Thymus (tissue), 11 donors: Measurements from ENCODE around the gene ATXN1L. TPM values are rescaled to one million over a fixed set of nuclear protein-coding genes. Genes with fewer than 3 reads are reported as not detected.
"Not testable (repeated sequence)": the region's sequence is repeated elsewhere in the genome, so short reads cannot be mapped to it uniquely, and the experiment has no call there.

Experiments
- DNase-seq, 9 donors: peaks; one replicate each; pipeline ENCODE4 v3.0.0-alpha.2; 2013; ENCODE audit warnings: low spot score in 9 of 9, low read depth in 6 of 9, missing footprints in 1 of 9
- H3K27ac ChIP-seq, 2 donors: one replicate each; pipeline ENCODE4 v1.5.1; 2013; ENCODE audit warnings: control low read depth in 1 of 2, low read depth in 1 of 2, low read length in 1 of 2, mild to moderate bottlenecking in 1 of 2, moderate library complexity in 1 of 2
- H3K27me3 ChIP-seq, 2 donors: one replicate each; pipeline ENCODE4 v1.5.1; 2013; ENCODE audit warnings: low read length in 1 of 2; ENCODE audit not compliant: control insufficient read depth in 2 of 2, insufficient read depth in 1 of 2
- H3K36me3 ChIP-seq, 2 donors: one replicate each; pipeline ENCODE4 v1.5.1; 2013; ENCODE audit warnings: low read length in 1 of 2, mild to moderate bottlenecking in 1 of 2, moderate library complexity in 1 of 2; ENCODE audit not compliant: control insufficient read depth in 2 of 2, insufficient read depth in 2 of 2
- H3K4me1 ChIP-seq, 2 donors: one replicate each; pipeline ENCODE4 v1.5.1; 2013; ENCODE audit warnings: low read length in 2 of 2; ENCODE audit not compliant: control insufficient read depth in 2 of 2, insufficient read depth in 2 of 2
- H3K4me3 ChIP-seq, 2 donors: one replicate each; pipeline ENCODE4 v1.5.1; 2013; ENCODE audit warnings: low read length in 2 of 2, control low read depth in 1 of 2, mild to moderate bottlenecking in 1 of 2
- H3K9me3 ChIP-seq, 2 donors: one replicate each; pipeline ENCODE4 v1.5.1; 2013; ENCODE audit warnings: low read length in 1 of 2, mild to moderate bottlenecking in 1 of 2; ENCODE audit not compliant: control insufficient read depth in 2 of 2, insufficient read depth in 1 of 2
- WGBS: extraction: QIAGEN DNeasy Blood & Tissue Kit; methylation state at CpG from one replicate; pipeline ENCODE4 v1.1.7; 2013; 5-methylcytosine and 5-hydroxymethylcytosine counted together
- polyA plus RNA-seq: library from polyadenylated mRNA; stranded (reverse); fragments of 200-250 nt; gene quantifications from one replicate; pipeline ENCODE4 v1.2.3, GENCODE V29; 2013
- total RNA-seq: library from RNA; stranded (reverse); fragments of 120-200 nt; gene quantifications from one replicate; pipeline ENCODE4 v1.2.4, GENCODE V29; 2013
- donor health status: healthy.

The ATXN1L gene
- total and polyA plus RNA-seq, 2 donors: 6.5 to 10.8 TPM

DNA sequence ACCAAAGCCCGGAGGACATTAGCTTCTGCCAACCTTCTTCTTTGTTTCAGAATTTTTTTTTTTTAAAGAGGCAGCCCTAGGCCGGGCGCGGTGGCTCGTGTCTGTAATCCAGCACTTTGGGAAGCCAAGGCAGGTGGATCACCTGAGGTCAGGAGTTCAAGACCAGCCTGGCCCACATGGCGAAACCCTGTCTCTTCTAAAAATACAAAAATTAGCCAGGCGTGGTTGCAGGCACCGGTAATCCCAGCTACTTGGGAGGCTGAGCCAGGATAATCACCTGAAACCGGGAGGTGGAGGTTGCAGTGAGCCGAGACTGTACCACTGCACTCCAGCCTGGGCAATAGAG is 28.6 kb upstream of the ATXN1L start:
- H3K4me3 ChIP-seq, H3K36me3 ChIP-seq, H3K27ac ChIP-seq, H3K4me1 ChIP-seq, H3K27me3 ChIP-seq, DNase-seq, H3K9me3 ChIP-seq: not testable (repeated sequence)
- 94% methylated on average over 10 of the region's 10 CpGs for WGBS

DNA sequence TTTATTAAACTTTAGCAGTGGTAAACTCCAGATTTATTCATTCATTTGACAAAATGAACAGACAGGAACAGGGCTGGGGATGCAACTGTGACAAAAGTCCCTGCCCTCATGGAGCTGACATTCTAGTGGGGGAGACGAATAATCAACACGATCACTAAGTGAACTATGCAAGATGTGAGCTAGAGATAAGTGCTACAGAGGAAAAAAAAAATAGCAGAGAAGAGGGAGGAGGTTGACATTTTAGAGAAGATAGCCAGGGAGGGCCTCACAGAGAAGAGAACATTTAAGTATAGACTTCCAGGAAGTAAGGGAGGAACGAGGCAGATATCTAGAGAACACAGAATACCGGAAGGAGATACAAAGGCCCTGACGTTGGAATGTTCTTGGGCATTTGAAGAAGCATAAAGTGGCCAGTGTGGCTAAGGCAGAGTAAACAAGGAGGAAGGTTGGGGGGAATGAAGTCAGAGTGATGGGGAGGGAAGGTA is 19.2 kb upstream of the ATXN1L start:
- H3K4me3 ChIP-seq: no peak overlapping the region
- WGBS: 89% methylated on average over 5 of the region's 5 CpGs
- H3K27me3 ChIP-seq: no peaks in the 10 kb centered on the region
- DNase-seq: no peak
- no peaks in the 10 kb centered on the region for H3K36me3 ChIP-seq
- no peaks in the 10 kb centered on the region for H3K4me1 ChIP-seq
- no peak overlapping the region for H3K27ac ChIP-seq
- no peaks in the 10 kb centered on the region for H3K9me3 ChIP-seq

DNA sequence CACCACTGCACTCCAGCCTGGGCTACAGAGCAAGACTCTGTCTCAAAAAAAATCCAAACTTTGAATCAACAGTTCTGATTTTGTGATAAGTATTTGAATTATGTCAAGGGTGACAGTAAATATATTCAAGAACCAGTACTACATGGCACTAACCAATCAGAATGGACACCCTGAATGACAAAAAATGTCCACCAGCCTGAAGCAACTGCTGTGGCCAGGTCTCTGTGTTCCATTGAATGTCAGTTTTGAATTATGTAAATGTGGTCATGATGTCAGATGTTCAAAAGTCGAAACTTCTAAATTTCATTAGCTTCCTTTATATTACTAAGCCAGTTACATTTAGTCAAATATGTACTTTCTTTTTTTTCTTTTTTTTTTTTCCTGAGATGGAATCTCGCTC is 15.4 kb upstream of the ATXN1L start:
- no peak for DNase-seq
- no peak overlapping the region for H3K27ac ChIP-seq
- no peaks in the 10 kb centered on the region for H3K9me3 ChIP-seq
- 96% methylated on average over 2 of the region's 2 CpGs for WGBS
- no peak overlapping the region for H3K4me3 ChIP-seq
- no peaks in the 10 kb centered on the region for H3K36me3 ChIP-seq
- no peaks in the 10 kb centered on the region for H3K27me3 ChIP-seq
- no peaks in the 10 kb centered on the region for H3K4me1 ChIP-seq

DNA sequence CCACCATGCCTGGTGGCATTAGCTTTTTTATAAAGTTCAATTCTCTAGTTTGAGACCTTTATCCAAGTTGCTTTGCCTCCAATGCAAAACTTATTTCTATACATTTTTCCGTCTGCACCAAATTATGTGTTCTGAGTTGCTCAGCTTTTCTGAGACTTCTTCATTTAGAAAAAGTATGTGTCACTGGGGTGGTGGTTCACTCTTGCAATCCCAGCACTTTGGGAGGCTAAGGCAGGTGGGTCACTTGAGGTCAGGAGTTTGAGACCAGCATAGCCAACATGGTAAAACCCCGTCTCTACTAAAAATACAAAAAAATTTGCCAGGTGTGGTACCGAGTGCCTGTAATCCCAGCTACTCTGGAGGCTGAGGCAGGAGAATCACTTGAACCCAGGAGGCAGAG is 14.1 kb upstream of the ATXN1L start:
- H3K4me3 ChIP-seq, DNase-seq, H3K4me1 ChIP-seq, H3K36me3 ChIP-seq, H3K27ac ChIP-seq, H3K27me3 ChIP-seq, H3K9me3 ChIP-seq: not testable (repeated sequence)
- WGBS: 96% methylated on average over 3 of the region's 3 CpGs

DNA sequence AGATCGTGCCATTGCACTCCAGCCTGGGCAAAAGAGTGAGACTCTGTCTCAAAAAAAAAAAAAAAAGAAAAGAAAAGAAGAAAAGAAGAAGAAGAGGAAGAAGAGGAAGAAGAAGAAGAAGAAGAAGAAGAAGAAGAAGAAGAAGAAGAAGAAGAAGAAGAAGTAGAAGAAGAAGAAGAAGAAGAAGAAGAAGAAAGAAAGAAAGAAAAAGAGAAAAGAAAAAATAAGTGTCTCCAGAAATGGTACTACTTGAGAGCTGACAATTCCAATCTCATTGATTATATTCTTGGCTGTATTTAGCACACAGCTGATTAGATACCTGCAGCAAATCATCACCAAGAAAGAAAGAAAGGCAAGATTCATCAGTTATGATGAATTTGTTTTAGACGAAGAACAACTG is 13.7 kb upstream of the ATXN1L start:
- H3K4me3 ChIP-seq, H3K36me3 ChIP-seq, H3K9me3 ChIP-seq, H3K27me3 ChIP-seq, H3K4me1 ChIP-seq, H3K27ac ChIP-seq, DNase-seq: not testable (repeated sequence)
- WGBS: over 99% methylated on average over 2 of the region's 2 CpGs

DNA sequence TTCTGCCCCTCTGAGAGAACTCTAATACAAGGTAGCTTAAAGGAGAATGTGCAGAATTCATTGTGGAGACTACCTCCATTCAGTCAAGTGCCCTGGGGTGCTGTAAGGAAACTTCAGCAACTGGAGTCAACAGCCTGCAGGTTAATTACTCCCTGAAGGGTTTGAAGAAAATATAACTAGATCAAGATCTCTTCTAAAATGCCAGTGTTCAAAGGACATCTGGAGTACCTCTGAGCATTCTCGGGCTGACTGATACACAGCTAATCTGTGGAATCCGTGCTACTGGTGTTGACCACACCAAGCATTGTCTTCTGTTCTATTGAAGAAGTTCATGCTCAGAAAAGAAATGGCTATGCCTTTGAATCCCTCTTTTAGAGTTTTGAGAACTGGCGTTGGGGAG is 11.5 kb upstream of the ATXN1L start:
- Histone ChIP-seq H3K4me1 (no peaks in the 10 kb centered on the region), H3K9me3 (no peaks in the 10 kb centered on the region), H3K27ac (no peak overlapping the region), H3K4me3 (no peak overlapping the region), H3K36me3 (no peaks in the 10 kb centered on the region), H3K27me3 (no peaks in the 10 kb centered on the region)
- WGBS: 96% methylated on average over 3 of the region's 3 CpGs
- no peak for DNase-seq

DNA sequence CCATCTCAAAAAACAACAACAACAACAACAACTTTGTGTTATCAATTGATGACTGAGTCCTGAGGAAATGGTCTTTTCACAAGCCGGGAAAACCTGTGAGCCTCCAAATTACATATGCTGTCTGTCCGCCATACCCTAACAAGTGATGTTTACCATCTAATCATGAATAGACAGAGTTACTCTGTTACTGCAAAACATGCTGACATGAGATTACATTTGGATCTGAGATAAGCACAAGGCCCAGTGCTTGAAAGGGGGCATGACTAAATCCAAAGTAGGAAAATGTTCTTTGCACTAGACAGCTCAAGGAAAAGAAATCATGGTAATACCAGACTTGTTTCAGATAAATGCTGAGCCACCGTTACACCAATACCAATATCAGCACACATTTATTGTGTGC is 8.6 kb upstream of the ATXN1L start:
- no peak for DNase-seq
- Histone ChIP-seq H3K9me3 (no peaks in the 10 kb centered on the region), H3K4me1 (no peaks in the 10 kb centered on the region), H3K4me3 (no peak overlapping the region), H3K27me3 (no peaks in the 10 kb centered on the region), H3K27ac (no peak overlapping the region), H3K36me3 (no peaks in the 10 kb centered on the region)
- 97% methylated on average over 3 of the region's 3 CpGs for WGBS

DNA sequence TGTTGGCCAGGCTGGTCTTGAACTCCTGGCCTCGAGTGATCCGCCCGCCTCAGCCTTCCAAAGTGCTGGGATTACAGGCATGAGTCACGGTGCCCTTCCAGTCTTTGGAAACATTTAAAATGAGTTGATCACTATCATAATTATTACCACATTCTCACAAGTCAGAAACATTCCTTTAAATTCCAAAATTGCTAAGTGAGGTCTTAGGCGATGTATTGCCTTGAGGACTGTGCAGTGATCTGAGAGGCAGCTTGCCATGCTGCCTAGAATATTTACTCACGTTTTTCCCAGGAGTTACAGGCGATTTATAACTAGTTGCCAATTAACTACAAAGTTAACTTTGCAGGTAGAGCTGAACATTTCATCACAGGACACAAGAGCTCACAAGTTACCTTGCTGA is 5.7 kb upstream of the ATXN1L start:
- H3K4me1 ChIP-seq: peaks cover 0 to 1% of the 10 kb centered on the region in 2 donors
- no peaks in the 10 kb centered on the region for H3K36me3 ChIP-seq
- H3K9me3 ChIP-seq: no peaks in the 10 kb centered on the region
- no peak overlapping the region for H3K27ac ChIP-seq
- WGBS: 88% methylated on average over 7 of the region's 7 CpGs
- no peaks in the 10 kb centered on the region for H3K27me3 ChIP-seq
- DNase-seq: no peak
- no peak overlapping the region for H3K4me3 ChIP-seq

DNA sequence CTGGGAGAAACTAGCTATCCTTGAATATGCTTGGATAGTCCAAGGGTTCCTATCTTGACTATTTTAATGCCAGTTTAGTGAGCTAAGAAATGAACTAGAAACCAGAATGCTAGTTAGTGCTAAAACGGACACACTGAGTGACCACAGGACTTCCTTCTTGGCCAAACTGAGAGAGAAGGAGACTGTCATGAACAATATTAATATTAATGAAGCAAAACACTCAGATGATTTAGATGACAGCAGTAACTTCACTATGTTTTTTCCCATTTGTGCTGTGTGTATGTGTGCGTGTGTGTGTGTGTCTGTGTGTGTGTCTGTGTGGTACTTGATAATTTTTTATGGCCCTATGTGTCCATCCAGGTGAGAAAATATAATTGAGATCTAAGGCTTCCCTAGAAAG is 2.2 kb upstream of the ATXN1L start:
- Histone ChIP-seq H3K36me3 (peaks cover 0 to 9% of the 10 kb centered on the region in 2 donors), H3K27me3 (no peaks in the 10 kb centered on the region), H3K9me3 (no peaks in the 10 kb centered on the region), H3K4me1 (peaks cover 7 to 9% of the 10 kb centered on the region in 2 donors), H3K4me3 (no peak overlapping the region), H3K27ac (no peak overlapping the region)
- no peak for DNase-seq
- 83% methylated on average over 2 of the region's 2 CpGs for WGBS

DNA sequence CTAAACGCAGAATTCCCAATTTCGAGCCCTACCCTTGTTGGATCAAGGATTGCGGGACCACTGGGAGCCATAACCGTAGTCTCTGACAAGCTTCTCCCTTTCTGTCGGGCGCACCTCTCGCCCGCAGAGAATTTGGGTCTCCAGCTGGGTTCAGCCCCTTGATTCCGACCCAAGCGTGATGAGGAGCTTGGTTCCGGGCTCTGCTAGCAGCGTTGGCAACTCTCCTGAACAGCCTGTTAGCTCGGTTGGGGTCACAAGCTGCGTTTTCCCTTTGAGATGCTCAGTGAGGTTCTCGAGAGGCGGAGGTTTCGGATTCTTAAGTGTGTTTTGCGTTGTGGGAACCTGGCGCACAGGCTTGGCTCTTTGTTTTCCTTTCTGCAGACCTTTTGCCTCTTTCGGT is 655 bp downstream of the ATXN1L start:
- Histone ChIP-seq H3K27ac (peak overlapping the region; percentile 22 to 82), H3K4me3 (peak overlapping the region; percentile 97 to 98), H3K4me1 (peaks cover 15 to 25% of the 10 kb centered on the region in 2 donors), H3K27me3 (no peaks in the 10 kb centered on the region), H3K36me3 (peaks cover 25 to 36% of the 10 kb centered on the region in 2 donors), H3K9me3 (no peaks in the 10 kb centered on the region)
- DNase-seq: peak in 2 of 9 donors; percentile 24 to 57
- WGBS: 2% methylated on average over 20 of the region's 20 CpGs
